ENCODE measurements around the gene MEGF9. TPM values are rescaled to one million over a fixed set of nuclear protein-coding genes. Genes with fewer than 3 reads are reported as not detected.
"Not testable (repeated sequence)": the region's sequence is repeated elsewhere in the genome, so short reads cannot be mapped to it uniquely, and the experiment has no call there.

The MEGF9 gene
- total RNA-seq, 2 donors from 2014 or later, result 15.3 to 23.8 TPM

DNA sequence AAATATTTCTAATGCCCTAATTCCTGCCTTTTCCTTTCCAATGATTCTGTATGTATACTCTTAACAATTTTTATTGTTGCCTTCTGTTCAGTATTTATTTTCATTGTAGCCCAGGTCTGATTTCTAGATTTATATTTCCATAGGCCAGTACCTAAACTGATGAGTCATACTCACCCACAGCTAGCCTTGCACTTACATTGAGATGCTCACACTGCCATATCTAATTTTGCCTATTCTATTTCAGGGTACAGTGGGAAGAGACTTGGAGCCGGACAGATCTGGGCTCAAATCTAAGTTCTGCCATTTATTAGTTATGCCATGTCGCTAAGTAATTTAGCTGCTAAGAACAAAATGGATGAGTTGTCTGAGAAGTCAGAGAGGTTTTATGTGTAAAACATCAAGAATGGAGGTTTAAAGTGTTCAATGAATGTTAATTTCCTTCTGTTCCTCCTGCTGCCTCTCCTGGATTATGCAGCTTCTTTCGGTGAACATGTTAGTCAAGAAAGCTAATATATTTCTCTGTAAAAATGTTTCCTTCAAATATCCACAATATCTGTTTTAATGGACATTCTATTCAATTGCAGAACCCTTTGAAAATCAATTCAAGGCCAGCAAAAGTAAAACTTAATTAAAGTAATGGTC is 72.0 kb downstream of the MEGF9 start:
- Histone ChIP-seq H3K27ac (no peak overlapping the region), H3K4me1 (no peaks in the 10 kb centered on the region)

DNA sequence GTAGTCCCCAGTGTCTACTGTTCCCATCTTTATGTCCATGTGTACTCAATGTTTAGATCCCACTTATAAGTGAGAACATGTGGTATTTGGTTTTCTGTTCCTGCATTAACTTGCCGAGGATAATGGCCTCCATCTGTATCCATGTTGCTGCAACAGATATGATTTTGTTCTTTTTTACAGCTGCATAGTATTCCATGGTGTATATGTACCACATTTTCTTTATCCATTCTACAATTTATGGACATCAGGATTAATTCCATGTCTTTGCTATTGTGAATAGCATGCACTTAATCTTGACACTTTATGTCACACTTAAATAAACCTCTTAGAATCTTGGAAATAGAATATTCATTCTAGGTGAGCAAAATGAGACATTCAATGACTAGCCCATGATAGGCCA is 73.4 kb downstream of the MEGF9 start:
- H3K9me3 ChIP-seq; H3K4me3 ChIP-seq; DNase-seq (ENCODE audit: low spot score); H3K4me1 ChIP-seq; H3K27ac ChIP-seq; H3K36me3 ChIP-seq; H3K27me3 ChIP-seq: not testable (repeated sequence)

More for the DNA sequence above, 72.0 kb downstream of the MEGF9 start:
- Histone ChIP-seq H3K4me3 (no peak overlapping the region), H3K36me3 (no peaks in the 10 kb centered on the region), H3K9me3 (no peaks in the 10 kb centered on the region), H3K27me3 (no peaks in the 10 kb centered on the region)
- no peak for DNase-seq (ENCODE audit: low spot score)
- TF ChIP-seq, protein P1, sequence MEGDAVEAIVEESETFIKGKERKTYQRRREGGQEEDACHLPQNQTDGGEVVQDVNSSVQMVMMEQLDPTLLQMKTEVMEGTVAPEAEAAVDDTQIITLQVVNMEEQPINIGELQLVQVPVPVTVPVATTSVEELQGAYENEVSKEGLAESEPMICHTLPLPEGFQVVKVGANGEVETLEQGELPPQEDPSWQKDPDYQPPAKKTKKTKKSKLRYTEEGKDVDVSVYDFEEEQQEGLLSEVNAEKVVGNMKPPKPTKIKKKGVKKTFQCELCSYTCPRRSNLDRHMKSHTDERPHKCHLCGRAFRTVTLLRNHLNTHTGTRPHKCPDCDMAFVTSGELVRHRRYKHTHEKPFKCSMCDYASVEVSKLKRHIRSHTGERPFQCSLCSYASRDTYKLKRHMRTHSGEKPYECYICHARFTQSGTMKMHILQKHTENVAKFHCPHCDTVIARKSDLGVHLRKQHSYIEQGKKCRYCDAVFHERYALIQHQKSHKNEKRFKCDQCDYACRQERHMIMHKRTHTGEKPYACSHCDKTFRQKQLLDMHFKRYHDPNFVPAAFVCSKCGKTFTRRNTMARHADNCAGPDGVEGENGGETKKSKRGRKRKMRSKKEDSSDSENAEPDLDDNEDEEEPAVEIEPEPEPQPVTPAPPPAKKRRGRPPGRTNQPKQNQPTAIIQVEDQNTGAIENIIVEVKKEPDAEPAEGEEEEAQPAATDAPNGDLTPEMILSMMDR (IDR thresholded peaks at IDR 0.05), result no peak

- Histone ChIP-seq H3K9me3 (peaks cover 0 to 5% of the 10 kb centered on the region in 2 donors), H3K36me3 (no peaks in the 10 kb centered on the region), H3K27me3 (no peaks in the 10 kb centered on the region), H3K4me1 (no peaks in the 10 kb centered on the region), H3K4me3 (no peak overlapping the region), H3K27ac (no peak overlapping the region)
- no peak for DNase-seq (ENCODE audit: low spot score)
- TF ChIP-seq, protein P1 (IDR thresholded peaks at IDR 0.05), result no peak
Measured at GRCh38 chr9:120640380-120640779, 73.9 kb downstream of the MEGF9 start.

DNA sequence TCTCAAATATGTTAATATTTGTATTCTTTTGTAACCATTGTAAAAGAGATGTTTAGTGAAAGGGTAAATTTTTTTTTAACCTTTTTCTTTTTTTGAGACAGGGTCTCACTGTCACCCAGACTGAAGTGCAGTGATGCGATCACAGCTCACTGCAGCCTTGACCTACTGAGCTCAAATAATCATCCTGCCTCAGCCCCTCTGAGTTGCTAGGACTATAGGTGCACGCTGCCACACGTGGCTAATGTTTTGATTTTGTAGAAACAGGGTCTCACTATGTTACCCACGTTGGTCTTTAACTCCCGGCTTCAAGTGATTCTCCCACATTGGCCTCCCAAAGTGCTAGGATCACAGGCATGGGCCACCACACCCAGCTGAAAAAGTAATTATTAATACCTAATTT is 76.4 kb downstream of the MEGF9 start:
- peaks cover 0 to 12% of the 10 kb centered on the region in 2 donors for H3K9me3 ChIP-seq
- H3K27ac ChIP-seq, result no peak overlapping the region
- no peaks in the 10 kb centered on the region for H3K4me1 ChIP-seq
- DNase-seq (ENCODE audit: low spot score), result no peak
- no peak overlapping the region for H3K4me3 ChIP-seq
- no peaks in the 10 kb centered on the region for H3K36me3 ChIP-seq
- TF ChIP-seq, protein P1 (IDR thresholded peaks at IDR 0.05), result no peak
- no peaks in the 10 kb centered on the region for H3K27me3 ChIP-seq

- Histone ChIP-seq H3K4me1 (no peaks in the 10 kb centered on the region), H3K27ac (no peak overlapping the region), H3K4me3 (no peak overlapping the region), H3K27me3 (no peaks in the 10 kb centered on the region), H3K9me3 (peaks cover 0 to 12% of the 10 kb centered on the region in 2 donors), H3K36me3 (no peaks in the 10 kb centered on the region)
- no peak for DNase-seq (ENCODE audit: low spot score)
- TF ChIP-seq, protein P1 (IDR thresholded peaks at IDR 0.05), result no peak
Measured at GRCh38 chr9:120636194-120636957, 77.9 kb downstream of the MEGF9 start.

DNA sequence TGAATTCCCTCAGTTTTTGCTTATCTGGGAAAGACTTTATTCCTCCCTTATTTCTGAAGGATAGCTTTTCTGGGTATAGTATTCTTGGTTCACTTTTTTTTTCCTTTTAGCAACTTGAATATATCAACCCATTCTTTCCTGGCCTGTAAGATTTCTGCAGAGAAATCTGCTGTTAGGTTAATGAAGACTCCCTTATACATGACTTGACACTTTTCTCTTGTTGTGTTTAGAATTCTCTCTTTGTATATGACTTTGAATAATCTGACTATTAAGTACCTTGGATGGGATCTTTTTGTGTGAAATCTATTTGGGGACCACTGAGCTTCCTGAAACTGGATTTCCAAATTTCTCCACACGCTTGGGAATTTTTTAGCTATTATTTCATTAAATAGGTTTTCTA is 79.3 kb downstream of the MEGF9 start:
- H3K4me1 ChIP-seq, result no peaks in the 10 kb centered on the region
- peaks cover 0 to 12% of the 10 kb centered on the region in 2 donors for H3K9me3 ChIP-seq
- H3K4me3 ChIP-seq, result no peak overlapping the region
- no peak overlapping the region for H3K27ac ChIP-seq
- TF ChIP-seq, protein P1 (IDR thresholded peaks at IDR 0.05), result no peak
- H3K27me3 ChIP-seq, result no peaks in the 10 kb centered on the region
- no peaks in the 10 kb centered on the region for H3K36me3 ChIP-seq
- DNase-seq (ENCODE audit: low spot score), result no peak
